Caco-2 (cell line): Measurements from ENCODE around the gene SIGLEC14. TPM values are rescaled to one million over a fixed set of nuclear protein-coding genes. Genes with fewer than 3 reads are reported as not detected.
"Not testable (repeated sequence)": the region's sequence is repeated elsewhere in the genome, so short reads cannot be mapped to it uniquely, and the experiment has no call there.

Experiments used
- BruUV-seq: library from RNA; stranded (reverse); fragments of 400-500 nt; replicated peaks from 2 replicates; lab custom pipeline; 2021; lab: Mats Ljungman, UMichigan
- CTCF ChIA-PET: fragments of 300-600 bp; sonication (Branson Sonifier 250); formaldehyde crosslinking; loops from one replicate; lab custom pipeline; 2022; ENCODE audit warnings: antibody characterized with exemption; lab: Charles Lee
- POLR2A ChIA-PET: fragments of 300-600 bp; sonication (Branson Sonifier 250); formaldehyde crosslinking; loops from one replicate; lab custom pipeline; 2022; ENCODE audit warnings: antibody characterized with exemption; lab: Charles Lee
- DNase-seq, 2 experiments: peaks; one replicate each; pipeline versions ENCODE4 v3.0.0 to v3.0.0-alpha.2; 2020 to 2022
- H3K27me3 ChIP-seq: replicated peaks from 2 replicates; pipeline ENCODE4 v1.6.0; 2011; ENCODE audit warnings: low read length; ENCODE audit not compliant: control insufficient read depth, insufficient read depth
- H3K36me3 ChIP-seq: 2 replicates; pipeline ENCODE4 v1.5.1; 2011; ENCODE audit warnings: low read length; ENCODE audit not compliant: control insufficient read depth, insufficient read depth
- H3K4me1 ChIP-seq: fragments of 250-450 bp; sonication (Bioruptor Pico); 2 replicates; pipeline ENCODE4 v1.5.1; 2020; ENCODE audit warnings: mild to moderate bottlenecking
- H3K4me3 ChIP-seq: 2 replicates; pipeline ENCODE4 v1.5.1; 2011; ENCODE audit warnings: low read depth, mild to moderate bottlenecking, control low read depth, low read length
- H3K9me3 ChIP-seq: fragments of 250-450 bp; sonication (Bioruptor Pico); 2 replicates; pipeline ENCODE4 v1.5.1; 2020; ENCODE audit warnings: mild to moderate bottlenecking, moderate library complexity
- H3K27ac Mint-ChIP-seq: one replicate; pipeline ENCODE4 v1.8.0; 2022; ENCODE audit warnings: mixed read lengths; ENCODE audit not compliant: unreplicated experiment
- H3K27me3 Mint-ChIP-seq: one replicate; pipeline ENCODE4 v1.8.0; 2022; ENCODE audit warnings: mixed read lengths; ENCODE audit not compliant: insufficient read depth, unreplicated experiment
- H3K36me3 Mint-ChIP-seq: one replicate; pipeline ENCODE4 v1.8.0; 2022; ENCODE audit warnings: mild to moderate bottlenecking, mixed read lengths; ENCODE audit not compliant: insufficient read depth, unreplicated experiment
- H3K4me1 Mint-ChIP-seq: one replicate; pipeline ENCODE4 v1.8.0; 2022; ENCODE audit warnings: low read depth, mixed read lengths; ENCODE audit not compliant: unreplicated experiment
- H3K4me3 Mint-ChIP-seq: one replicate; pipeline ENCODE4 v1.8.0; 2022; ENCODE audit warnings: mild to moderate bottlenecking, moderate library complexity, mixed read lengths; ENCODE audit not compliant: unreplicated experiment
- H3K9me3 Mint-ChIP-seq: one replicate; pipeline ENCODE4 v1.8.0; 2022; ENCODE audit warnings: mixed read lengths; ENCODE audit not compliant: unreplicated experiment
- intact Hi-C: fragments of 100-400 bp; cut with micrococcal nuclease; formaldehyde crosslinking; loops from one replicate; pipeline ENCODE4 v1.10.0; 2022; ENCODE audit not compliant: unreplicated experiment
- total RNA-seq: library from RNA; stranded (reverse); gene quantifications from 2 replicates; pipeline ENCODE4 v1.2.3, GENCODE V29; 2022
- TF ChIP-seq, protein P1 (sequence below), 2 experiments: fragments of 200-600 bp in 1 of 2; IDR thresholded peaks; 1 replicate in 1 of 2; 2 replicates in 1 of 2; pipeline versions ENCODE4 v1.5.1 to v1.8.0; 2011 to 2022; ENCODE audit warnings: antibody characterized with exemption in 1 of 2, control low read depth in 1 of 2, inconsistent platforms in 1 of 2, low read depth in 1 of 2, low read length in 1 of 2, mild to moderate bottlenecking in 1 of 2, moderate library complexity in 1 of 2; ENCODE audit not compliant: insufficient read depth in 1 of 2, severe bottlenecking in 1 of 2, unreplicated experiment in 1 of 2

SIGLEC14 gene
- total RNA-seq, 1 experiment from 2014 or later, result not detected

DNA sequence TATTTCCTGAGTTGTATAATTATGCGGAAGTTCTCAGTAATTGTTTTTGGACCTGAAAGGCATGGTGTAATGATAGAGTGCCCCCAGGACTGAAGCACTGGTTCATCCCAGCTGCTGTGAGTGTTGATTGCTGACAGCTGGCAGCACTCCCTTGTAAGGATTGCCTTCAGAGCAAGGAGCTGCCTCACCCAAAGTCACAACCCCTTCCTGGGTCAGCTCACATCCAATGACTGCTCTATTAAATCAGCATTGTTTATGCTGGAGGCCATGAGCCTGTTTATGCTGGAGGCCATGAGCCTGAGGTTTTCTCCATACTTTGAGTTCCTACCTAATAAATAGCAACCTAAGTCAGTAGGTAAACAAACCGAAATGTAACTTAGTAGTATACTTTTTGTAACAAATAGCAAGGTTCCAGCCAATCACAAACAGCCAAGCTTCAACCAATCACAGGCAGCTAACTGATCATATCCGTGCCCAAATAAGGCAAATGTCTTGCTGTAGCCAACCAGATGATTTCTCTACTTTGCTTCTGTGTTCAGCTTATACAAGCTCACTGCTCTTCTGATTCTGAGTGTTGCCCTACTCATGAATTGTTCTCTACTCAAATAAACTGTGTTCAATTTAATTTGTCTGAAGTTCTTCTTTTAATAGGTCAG, 34.8 kb upstream of the SIGLEC14 start:
- TF ChIP-seq, protein P1, sequence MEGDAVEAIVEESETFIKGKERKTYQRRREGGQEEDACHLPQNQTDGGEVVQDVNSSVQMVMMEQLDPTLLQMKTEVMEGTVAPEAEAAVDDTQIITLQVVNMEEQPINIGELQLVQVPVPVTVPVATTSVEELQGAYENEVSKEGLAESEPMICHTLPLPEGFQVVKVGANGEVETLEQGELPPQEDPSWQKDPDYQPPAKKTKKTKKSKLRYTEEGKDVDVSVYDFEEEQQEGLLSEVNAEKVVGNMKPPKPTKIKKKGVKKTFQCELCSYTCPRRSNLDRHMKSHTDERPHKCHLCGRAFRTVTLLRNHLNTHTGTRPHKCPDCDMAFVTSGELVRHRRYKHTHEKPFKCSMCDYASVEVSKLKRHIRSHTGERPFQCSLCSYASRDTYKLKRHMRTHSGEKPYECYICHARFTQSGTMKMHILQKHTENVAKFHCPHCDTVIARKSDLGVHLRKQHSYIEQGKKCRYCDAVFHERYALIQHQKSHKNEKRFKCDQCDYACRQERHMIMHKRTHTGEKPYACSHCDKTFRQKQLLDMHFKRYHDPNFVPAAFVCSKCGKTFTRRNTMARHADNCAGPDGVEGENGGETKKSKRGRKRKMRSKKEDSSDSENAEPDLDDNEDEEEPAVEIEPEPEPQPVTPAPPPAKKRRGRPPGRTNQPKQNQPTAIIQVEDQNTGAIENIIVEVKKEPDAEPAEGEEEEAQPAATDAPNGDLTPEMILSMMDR (IDR thresholded peaks at IDR 0.05; ENCODE audit: insufficient read depth in 1 of 2, low read depth in 1 of 2, low read length in 1 of 2, severe bottlenecking in 1 of 2, unreplicated experiment in 1 of 2), result no peak

DNA sequence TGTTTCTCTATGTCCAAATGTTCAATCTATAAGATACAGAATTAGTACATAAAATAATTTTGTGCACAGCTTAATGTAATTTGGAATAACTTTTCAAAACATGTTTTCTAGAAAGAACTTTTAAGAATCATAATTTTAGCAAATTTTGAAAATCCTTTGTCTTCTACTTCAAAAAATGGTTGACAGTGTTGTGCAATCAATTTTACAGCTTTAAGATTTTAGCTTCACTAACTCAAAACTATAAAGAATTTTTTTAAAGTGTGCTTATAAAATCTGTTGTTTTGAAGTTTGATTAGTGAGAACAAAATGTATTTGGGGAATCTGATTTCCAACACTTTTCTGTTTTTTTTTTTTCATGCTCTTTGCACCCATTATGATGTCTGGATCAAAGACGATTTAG, 33.8 kb upstream of the SIGLEC14 start:
- Mint-ChIP-seq H3K27ac (no peak overlapping the region), H3K9me3 (peaks cover 9% of the 10 kb centered on the region), H3K36me3 (no peaks in the 10 kb centered on the region), H3K27me3 (no peaks in the 10 kb centered on the region), H3K4me1 (no peaks in the 10 kb centered on the region), H3K4me3 (no peak overlapping the region)
- CTCF ChIA-PET, result no interaction called here
- no peaks in the 10 kb centered on the region for H3K27me3 ChIP-seq
- H3K4me3 ChIP-seq, result no peak overlapping the region
- intact Hi-C loops, result no loop called here
- POLR2A ChIA-PET, result no interaction called here
- no peaks in the 10 kb centered on the region for H3K4me1 ChIP-seq
- TF ChIP-seq, protein P1 (IDR thresholded peaks at IDR 0.05; ENCODE audit: insufficient read depth in 1 of 2, low read depth in 1 of 2, low read length in 1 of 2, severe bottlenecking in 1 of 2, unreplicated experiment in 1 of 2), result no peak
- no peaks in the 10 kb centered on the region for H3K36me3 ChIP-seq
- no TSS peak for BruUV-seq
- H3K9me3 ChIP-seq, result 0 out of 2 replicates have a peak, but pooled peaks cover 4% of the 10 kb centered on the region
- no peak for DNase-seq

More for the DNA sequence above, 34.8 kb upstream of the SIGLEC14 start:
- Histone ChIP-seq H3K36me3 (no peaks in the 10 kb centered on the region), H3K27me3 (no peaks in the 10 kb centered on the region), H3K9me3 (0 out of 2 replicates have a peak, but pooled peaks cover 4% of the 10 kb centered on the region), H3K4me3 (no peak overlapping the region), H3K4me1 (no peaks in the 10 kb centered on the region)
- CTCF ChIA-PET, result no interaction called here
- no peak for DNase-seq
- no peaks in the 10 kb centered on the region for H3K27me3 Mint-ChIP-seq
- POLR2A ChIA-PET, result no interaction called here
- H3K27ac Mint-ChIP-seq, result no peak overlapping the region
- H3K4me3 Mint-ChIP-seq, result no peak overlapping the region
- no peaks in the 10 kb centered on the region for H3K4me1 Mint-ChIP-seq
- no TSS peak for BruUV-seq
- intact Hi-C loops, result no loop called here
- peaks cover 9% of the 10 kb centered on the region for H3K9me3 Mint-ChIP-seq
- no peaks in the 10 kb centered on the region for H3K36me3 Mint-ChIP-seq

DNA sequence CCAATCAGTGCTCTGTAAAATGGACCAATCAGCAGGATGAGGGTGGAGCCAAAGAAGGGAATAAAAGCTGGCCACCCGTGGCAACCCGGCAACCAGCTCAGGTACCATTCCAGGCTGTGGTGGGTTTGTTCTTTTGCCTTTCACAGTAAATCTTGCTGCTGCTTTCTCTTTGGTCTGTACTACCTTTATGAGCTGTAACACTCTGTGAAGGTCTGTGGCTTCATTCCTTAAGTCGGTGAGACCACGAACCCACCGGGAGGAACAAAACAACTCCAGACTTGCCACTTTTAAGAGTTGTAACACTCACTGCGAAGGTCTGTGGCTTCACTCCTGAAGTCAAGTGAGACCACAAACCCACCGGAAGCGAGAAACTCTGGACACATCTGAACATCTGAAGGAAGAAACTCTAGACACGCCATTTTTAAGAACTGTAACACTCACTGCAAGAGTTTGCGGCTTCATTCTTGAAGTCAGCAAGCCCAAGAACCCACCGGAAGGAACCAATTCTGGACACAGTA, 30.0 kb upstream of the SIGLEC14 start:
- no peak overlapping the region for H3K4me3 Mint-ChIP-seq
- H3K9me3 Mint-ChIP-seq, result no peaks in the 10 kb centered on the region
- POLR2A ChIA-PET, result no interaction called here
- H3K36me3 Mint-ChIP-seq, result no peaks in the 10 kb centered on the region
- no peak overlapping the region for H3K4me3 ChIP-seq
- TF ChIP-seq, protein P1 (IDR thresholded peaks at IDR 0.05; ENCODE audit: insufficient read depth in 1 of 2, low read depth in 1 of 2, low read length in 1 of 2, severe bottlenecking in 1 of 2, unreplicated experiment in 1 of 2), result no peak
- H3K27me3 ChIP-seq, result no peaks in the 10 kb centered on the region
- no TSS peak for BruUV-seq
- no peaks in the 10 kb centered on the region for H3K4me1 ChIP-seq
- no peaks in the 10 kb centered on the region for H3K9me3 ChIP-seq
- intact Hi-C loops, result no loop called here
- no peaks in the 10 kb centered on the region for H3K4me1 Mint-ChIP-seq
- DNase-seq, result no peak
- CTCF ChIA-PET, result no interaction called here
- no peak overlapping the region for H3K27ac Mint-ChIP-seq
- H3K27me3 Mint-ChIP-seq, result no peaks in the 10 kb centered on the region
- no peaks in the 10 kb centered on the region for H3K36me3 ChIP-seq

DNA sequence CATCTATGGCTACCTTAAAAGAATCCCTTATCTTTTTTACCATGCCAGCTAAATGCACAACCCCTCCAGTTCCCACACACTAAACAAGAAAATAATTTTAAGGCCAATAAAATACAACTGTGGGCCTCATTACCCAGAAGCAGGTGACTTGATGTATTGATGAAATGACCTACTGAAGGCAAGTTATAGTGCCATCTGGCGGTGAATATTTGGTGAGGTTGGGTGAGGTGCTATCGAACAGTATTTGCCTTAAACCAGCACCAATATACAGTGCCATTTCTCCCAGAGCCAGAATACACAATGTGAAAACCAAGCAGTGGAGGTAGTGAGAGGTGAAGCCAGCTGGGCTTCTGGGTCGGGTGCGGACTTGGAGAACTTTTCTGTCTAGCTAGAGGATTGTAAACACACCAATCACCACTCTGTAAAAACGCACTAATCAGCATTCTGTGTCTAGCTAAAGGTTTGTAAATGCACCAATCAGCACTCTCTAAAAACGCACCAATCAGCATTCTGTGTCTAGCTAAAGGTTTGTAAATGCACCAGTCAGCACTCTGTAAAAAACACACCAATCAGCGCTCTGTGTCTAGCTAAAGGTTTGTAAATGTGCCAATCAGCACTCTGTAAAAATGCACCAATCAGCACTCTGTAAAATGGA, 29.4 kb upstream of the SIGLEC14 start:
- H3K27me3 Mint-ChIP-seq, H3K36me3 ChIP-seq, CTCF ChIA-PET, H3K27ac Mint-ChIP-seq, BruUV-seq, H3K9me3 Mint-ChIP-seq, H3K36me3 Mint-ChIP-seq, H3K4me1 Mint-ChIP-seq, H3K4me1 ChIP-seq, H3K27me3 ChIP-seq, H3K9me3 ChIP-seq, H3K4me3 ChIP-seq, DNase-seq, intact Hi-C loops, H3K4me3 Mint-ChIP-seq, POLR2A ChIA-PET: not testable (repeated sequence)
